ENCODE results near the gene PCDHGA8.
"Not testable (repeated sequence)": the region's sequence is repeated elsewhere in the genome, so short reads cannot be mapped to it uniquely, and the experiment has no call there.

PCDHGA8 gene

GRCh38 chr5:141392429-141393198 is at the start of gene PCDHGA8:
PCDHGA8 (plus strand) TSS chr5:141392633; CDS start chr5:141392814, 181 bp downstream.
- no peak for DNase-seq

GRCh38 chr5:141342773-141343172 is 49.7 kb upstream of the PCDHGA8 start:
- DNase-seq, result no peak

GRCh38 chr5:141343242-141343952 is 49.0 kb upstream of the PCDHGA8 start, which contains the start of gene PCDHGA3:
PCDHGA3 (plus strand) TSS chr5:141343829; CDS start chr5:141344034, 205 bp downstream.
- DNase-seq, result no peak

GRCh38 chr5:141343953-141344463 is 48.4 kb upstream of the PCDHGA8 start:
- DNase-seq, result no peak

- no peak for DNase-seq
Observed at GRCh38 chr5:141345327-141345726, 47.1 kb upstream of the PCDHGA8 start.

GRCh38 chr5:141346017-141346416 is 46.4 kb upstream of the PCDHGA8 start:
- not testable (repeated sequence) for DNase-seq

GRCh38 chr5:141349917-141350619 is 42.4 kb upstream of the PCDHGA8 start, which contains the start of gene PCDHGB1:
PCDHGB1 (plus strand) TSS chr5:141350099; CDS start chr5:141350261, 162 bp downstream.
- peak; percentile 27 for DNase-seq

- no peak for DNase-seq
Observed at GRCh38 chr5:141351591-141351990, 40.8 kb upstream of the PCDHGA8 start.

- DNase-seq, result no peak
Observed at GRCh38 chr5:141354900-141355469, 37.4 kb upstream of the PCDHGA8 start, which contains the start of gene PCDHGA4. PCDHGA4 (plus strand) TSS chr5:141355021; CDS start chr5:141355108, 87 bp downstream.

- no peak for DNase-seq
Observed at GRCh38 chr5:141355641-141356040, 36.8 kb upstream of the PCDHGA8 start.

GRCh38 chr5:141356133-141356532 is 36.3 kb upstream of the PCDHGA8 start:
- DNase-seq, result no peak

GRCh38 chr5:141356950-141357349 is 35.5 kb upstream of the PCDHGA8 start:
- no peak for DNase-seq

GRCh38 chr5:141359790-141360426 is 32.5 kb upstream of the PCDHGA8 start, which contains the start of gene PCDHGB2:
PCDHGB2 (plus strand) TSS chr5:141359994; CDS start chr5:141360136, 142 bp downstream.
- peak; percentile 30 for DNase-seq

GRCh38 chr5:141360685-141361084 is 31.7 kb upstream of the PCDHGA8 start:
- DNase-seq, result no peak

- DNase-seq, result no peak
Observed at GRCh38 chr5:141362719-141363118, 29.7 kb upstream of the PCDHGA8 start.

GRCh38 chr5:141363952-141364660 is 28.3 kb upstream of the PCDHGA8 start, which contains the start of gene PCDHGA5:
PCDHGA5 (plus strand) TSS chr5:141364162; CDS start chr5:141364331, 169 bp downstream.
- DNase-seq, result no peak

GRCh38 chr5:141366016-141366896 is 26.2 kb upstream of the PCDHGA8 start:
- DNase-seq, result no peak

GRCh38 chr5:141369994-141370848 is 22.2 kb upstream of the PCDHGA8 start, which contains the start of gene PCDHGB3:
PCDHGB3 (plus strand) TSS chr5:141370242; CDS start chr5:141370395, 153 bp downstream.
- DNase-seq, result peak; percentile 39

Data from CD4-positive, alpha-beta T cell treated with Interleukin-4 for 4 hours (primary cell).